Testis (tissue), 3 donors: ENCODE data around the gene KANK2. TPM values are rescaled to one million over a fixed set of nuclear protein-coding genes. Genes with fewer than 3 reads are reported as not detected.

Source experiments
- DNase-seq: peaks from one replicate; pipeline ENCODE4 v3.0.0-alpha.2; 2019
- H3K27ac ChIP-seq, 2 donors: fragments of 200-600 bp; sonication (generic); one replicate each; pipeline ENCODE4 v1.5.1; 2019
- H3K27me3 ChIP-seq: fragments of 200-600 bp; sonication (generic); one replicate; pipeline ENCODE4 v1.5.1; 2019
- H3K36me3 ChIP-seq: fragments of 200-600 bp; sonication (generic); one replicate; pipeline ENCODE4 v1.5.1; 2017; ENCODE audit warnings: low read depth; ENCODE audit errors: missing control alignments
- H3K4me1 ChIP-seq: fragments of 200-600 bp; sonication (generic); one replicate; pipeline ENCODE4 v1.5.1; 2019
- H3K4me3 ChIP-seq, 2 donors: fragments of 200-600 bp; sonication (generic); one replicate each; pipeline ENCODE4 v1.5.1; 2017 to 2019
- H3K9me3 ChIP-seq: fragments of 200-600 bp; sonication (generic); one replicate; pipeline ENCODE4 v1.5.1; 2017
- CTCF ChIP-seq, 3 experiments: fragments of 450-650 bp in 2 of 3; fragments of 200-600 bp in 1 of 3; sonication (generic) in 1 of 3; IDR thresholded peaks; one replicate each; pipeline ENCODE4 v1.5.1; 2016 to 2019; ENCODE audit warnings: antibody characterized with exemption in 3 of 3, mild to moderate bottlenecking in 2 of 3, moderate library complexity in 1 of 3
- POLR2A ChIP-seq: fragments of 450-650 bp; IDR thresholded peaks from one replicate; pipeline ENCODE4 v1.6.1; 2017; ENCODE audit warnings: antibody characterized with exemption, mild to moderate bottlenecking, moderate library complexity
- WGBS, 2 donors: methylation state at CpG; one replicate each; pipeline ENCODE4 v1.1.5; 2018; 5-methylcytosine and 5-hydroxymethylcytosine counted together
- intact Hi-C: fragments of 100-400 bp; cut with DNase I; formaldehyde crosslinking; loops from one replicate; pipeline ENCODE4 v1.15.1; 2023; ENCODE audit warnings: low total_unique reads
- polyA plus RNA-seq: library from polyadenylated mRNA; stranded (reverse); fragments of 350-450 nt; fragmentation: Illumina TruSeq; extraction: RNeasy Lipid Tissue Mini Kit (QIAGEN cat#74804); gene quantifications from one replicate; pipeline ENCODE4 v1.2.3, GENCODE V29; 2014; ENCODE audit warnings: low read depth, low replicate concordance; ENCODE audit not compliant: insufficient read depth
- total RNA-seq, 2 donors: library from RNA; depleted of rRNA; stranded (reverse); fragments of >200 nt; gene quantifications; one replicate each; pipeline ENCODE4 v1.2.3, GENCODE V29; 2016

Gene KANK2
- total and polyA plus RNA-seq, 3 donors from 2014 or later, result 77.7 to 161 (median 98.9) TPM

GRCh38 chr19:11173516-11174155, 23.7 kb downstream of the KANK2 start:
- 79 to 83% methylated on average over 6 to 8 of the region's 8 CpGs for WGBS, 2 donors
- Histone ChIP-seq H3K27me3 (no peaks in the 10 kb centered on the region), H3K36me3 (no peaks in the 10 kb centered on the region), H3K4me1 (no peaks in the 10 kb centered on the region), H3K27ac (no peak overlapping the region), H3K9me3 (no peaks in the 10 kb centered on the region), H3K4me3 (no peak overlapping the region)
- intact Hi-C loops, result no loop called here
- DNase-seq, result no peak
- no peak for TF ChIP-seq CTCF (IDR thresholded peaks at IDR 0.05)
- no peak for TF ChIP-seq POLR2A

GRCh38 chr19:11172576-11172975, 24.8 kb downstream of the KANK2 start:
- Histone ChIP-seq H3K27ac (peak overlapping the region in 1 of 2 donors; percentile 15), H3K36me3 (no peaks in the 10 kb centered on the region), H3K4me1 (no peaks in the 10 kb centered on the region), H3K27me3 (no peaks in the 10 kb centered on the region), H3K9me3 (no peaks in the 10 kb centered on the region), H3K4me3 (no peak overlapping the region)
- TF ChIP-seq POLR2A, result no peak
- TF ChIP-seq CTCF (IDR thresholded peaks at IDR 0.05), result no peak
- 73% methylated on average over 6 of the region's 6 CpGs; no CpG with 5 or more reads in 1 of the 2 donors for WGBS, 2 donors
- no peak for DNase-seq
- intact Hi-C loops, result no loop called here

GRCh38 chr19:11171144-11171543, 26.2 kb downstream of the KANK2 start:
- no peaks in the 10 kb centered on the region for H3K36me3 ChIP-seq
- H3K27ac ChIP-seq, result no peak overlapping the region
- H3K27me3 ChIP-seq, result no peaks in the 10 kb centered on the region
- no peak overlapping the region for H3K4me3 ChIP-seq
- TF ChIP-seq CTCF (IDR thresholded peaks at IDR 0.05) (no peak), POLR2A (no peak)
- H3K4me1 ChIP-seq, result peaks cover 6% of the 10 kb centered on the region
- WGBS, 2 donors, result 54 to 70% methylated on average over 4 to 5 of the region's 5 CpGs
- DNase-seq, result no peak
- H3K9me3 ChIP-seq, result no peaks in the 10 kb centered on the region
- intact Hi-C loops, result no loop called here

GRCh38 chr19:11169896-11170678, 27.3 kb downstream of the KANK2 start:
- no peak for TF ChIP-seq CTCF (IDR thresholded peaks at IDR 0.05)
- Histone ChIP-seq H3K36me3 (no peaks in the 10 kb centered on the region), H3K9me3 (no peaks in the 10 kb centered on the region), H3K4me3 (no peak overlapping the region), H3K27ac (no peak overlapping the region), H3K27me3 (no peaks in the 10 kb centered on the region), H3K4me1 (peaks cover 17% of the 10 kb centered on the region)
- no peak for DNase-seq
- intact Hi-C loops, result no loop called here
- WGBS, 2 donors, result 84 to 92% methylated on average over 22 to 31 of the region's 31 CpGs
